AG10803 (cell line): ENCODE data around the gene RPS19BP1.

ENCODE experiments used
- DNase-seq: peaks from one replicate; pipeline ENCODE4 v3.0.0; 2010; ENCODE audit warnings: low read depth
- H3K4me3 ChIP-seq: 2 replicates; pipeline ENCODE4 v1.5.1; 2011; ENCODE audit warnings: mild to moderate bottlenecking, low read length, control low read depth
- CTCF ChIP-seq: conservative IDR thresholded peaks from 2 replicates; pipeline ENCODE4 v1.5.1; 2011; ENCODE audit warnings: mild to moderate bottlenecking, low read length, control low read depth, inconsistent platforms

RPS19BP1 gene

GRCh38 chr22:39567135-39567946 lies 34.8 kb upstream of the RPS19BP1 start:
- TF ChIP-seq CTCF: no peak
- no peak for DNase-seq
- no peak overlapping the region for H3K4me3 ChIP-seq

- H3K4me3 ChIP-seq: no peak overlapping the region
- DNase-seq: no peak
- TF ChIP-seq CTCF: no peak
Observed at GRCh38 chr22:39565414-39565944, 32.9 kb upstream of the RPS19BP1 start.

- TF ChIP-seq CTCF: no peak
- DNase-seq: no peak
- no peak overlapping the region for H3K4me3 ChIP-seq
Observed at GRCh38 chr22:39563571-39564428, 31.3 kb upstream of the RPS19BP1 start.

GRCh38 chr22:39562839-39563489 lies 30.4 kb upstream of the RPS19BP1 start:
- DNase-seq: no peak
- TF ChIP-seq CTCF: no peak
- no peak overlapping the region for H3K4me3 ChIP-seq

- no peak for DNase-seq
- TF ChIP-seq CTCF: no peak
- no peak overlapping the region for H3K4me3 ChIP-seq
Observed at GRCh38 chr22:39560127-39560526, 27.6 kb upstream of the RPS19BP1 start.

- peak; percentile 13 for DNase-seq
- TF ChIP-seq CTCF: peak; percentile 45
- H3K4me3 ChIP-seq: no peak overlapping the region
Observed at GRCh38 chr22:39559456-39560105, 27.0 kb upstream of the RPS19BP1 start.
